ENCODE measurements around the gene ASCC3.
"Not testable (repeated sequence)": the region's sequence is repeated elsewhere in the genome, so short reads cannot be mapped to it uniquely, and the experiment has no call there.

Gene ASCC3

GRCh38 chr6:100662264-100662663, 218.9 kb downstream of the ASCC3 start:
- H3K4me3 ChIP-seq (ENCODE audit: low read length): no peak overlapping the region
- no peak for TF ChIP-seq ZNF274 (IDR thresholded peaks at IDR 0.05; ENCODE audit: low read depth, low read length)

GRCh38 chr6:100658486-100658885, 222.6 kb downstream of the ASCC3 start:
- no peak overlapping the region for H3K4me3 ChIP-seq (ENCODE audit: low read length)

GRCh38 chr6:100657678-100658330, 223.3 kb downstream of the ASCC3 start:
- no peak overlapping the region for H3K4me3 ChIP-seq (ENCODE audit: low read length)
- TF ChIP-seq ZNF274 (IDR thresholded peaks at IDR 0.05; ENCODE audit: low read depth, low read length): no peak

More at GRCh38 chr6:100658486-100658885, 222.6 kb downstream of the ASCC3 start:
- no peak for TF ChIP-seq ZNF274 (IDR thresholded peaks at IDR 0.05; ENCODE audit: low read depth, low read length)

DNA sequence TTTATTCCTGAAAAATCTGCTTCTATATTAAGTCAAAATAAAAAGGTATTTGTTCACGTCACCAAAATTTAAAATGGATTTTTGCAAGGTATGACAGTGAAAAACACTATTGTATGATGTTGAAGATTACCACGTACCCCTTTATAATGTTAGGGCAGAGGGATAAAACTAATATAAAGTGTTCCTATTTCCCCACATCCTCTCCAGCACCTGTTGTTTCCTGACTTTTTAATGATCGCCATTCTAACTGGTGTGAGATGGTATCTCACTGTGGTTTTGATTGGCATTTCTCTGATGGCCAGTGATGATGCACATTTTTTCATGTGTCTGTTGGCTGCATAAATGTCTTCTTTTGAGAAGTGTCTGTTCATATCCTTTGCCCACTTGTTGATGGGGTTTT, 240.0 kb downstream of the ASCC3 start:
- not testable (repeated sequence) for H3K4me3 ChIP-seq (ENCODE audit: low read length)

- no peak overlapping the region for H3K4me3 ChIP-seq (ENCODE audit: low read length)
- no peak for TF ChIP-seq ZNF274 (IDR thresholded peaks at IDR 0.05; ENCODE audit: low read depth, low read length)
These were observed 247.9 kb downstream of the ASCC3 start for GRCh38 chr6:100633096-100633777.

DNA sequence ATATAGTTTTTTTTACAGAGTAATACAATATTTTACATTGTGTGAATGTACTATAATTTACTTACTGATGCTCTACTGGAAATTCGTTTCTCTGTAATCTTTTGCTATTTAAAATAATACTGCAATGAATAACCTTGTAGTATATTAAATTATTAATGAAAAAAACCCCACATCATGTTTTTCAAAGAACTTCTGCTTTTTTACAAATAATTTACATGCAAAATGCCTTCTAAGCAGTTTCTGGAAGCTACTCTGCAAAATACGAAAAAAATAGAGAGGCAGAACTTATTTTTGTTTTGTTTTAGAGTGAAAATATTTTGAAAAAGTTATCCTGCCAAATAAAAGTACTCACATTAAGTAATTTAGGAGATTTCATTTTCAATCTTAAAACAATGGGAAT, 250.6 kb downstream of the ASCC3 start:
- TF ChIP-seq ZNF274 (IDR thresholded peaks at IDR 0.05; ENCODE audit: low read depth, low read length): no peak

GRCh38 chr6:100627911-100628758, 253.0 kb downstream of the ASCC3 start:
- TF ChIP-seq ZNF274 (IDR thresholded peaks at IDR 0.05; ENCODE audit: low read depth, low read length): no peak

More for the DNA sequence above, 250.6 kb downstream of the ASCC3 start:
- H3K4me3 ChIP-seq (ENCODE audit: low read length): no peak overlapping the region

DNA sequence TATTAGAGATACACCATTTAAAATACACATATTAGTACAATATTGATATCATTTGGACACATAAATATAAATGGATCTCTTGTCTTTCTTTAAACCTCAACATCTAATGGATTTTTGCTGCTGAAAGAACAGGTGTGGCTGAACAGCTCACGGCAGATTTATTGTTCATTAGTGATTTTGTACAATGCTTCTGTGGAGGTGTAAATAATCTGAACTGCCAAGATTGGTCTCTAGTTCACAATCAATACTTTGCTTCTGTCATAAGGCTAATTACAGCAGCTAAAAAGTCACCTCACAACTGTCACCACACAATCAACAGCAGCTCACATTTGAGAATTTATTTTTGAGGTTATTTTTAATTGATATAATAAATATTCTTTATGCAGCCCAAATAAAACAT, 254.4 kb downstream of the ASCC3 start:
- no peak for TF ChIP-seq ZNF274 (IDR thresholded peaks at IDR 0.05; ENCODE audit: low read depth, low read length)

More at GRCh38 chr6:100627911-100628758, 253.0 kb downstream of the ASCC3 start:
- H3K4me3 ChIP-seq (ENCODE audit: low read length): no peak overlapping the region

DNA sequence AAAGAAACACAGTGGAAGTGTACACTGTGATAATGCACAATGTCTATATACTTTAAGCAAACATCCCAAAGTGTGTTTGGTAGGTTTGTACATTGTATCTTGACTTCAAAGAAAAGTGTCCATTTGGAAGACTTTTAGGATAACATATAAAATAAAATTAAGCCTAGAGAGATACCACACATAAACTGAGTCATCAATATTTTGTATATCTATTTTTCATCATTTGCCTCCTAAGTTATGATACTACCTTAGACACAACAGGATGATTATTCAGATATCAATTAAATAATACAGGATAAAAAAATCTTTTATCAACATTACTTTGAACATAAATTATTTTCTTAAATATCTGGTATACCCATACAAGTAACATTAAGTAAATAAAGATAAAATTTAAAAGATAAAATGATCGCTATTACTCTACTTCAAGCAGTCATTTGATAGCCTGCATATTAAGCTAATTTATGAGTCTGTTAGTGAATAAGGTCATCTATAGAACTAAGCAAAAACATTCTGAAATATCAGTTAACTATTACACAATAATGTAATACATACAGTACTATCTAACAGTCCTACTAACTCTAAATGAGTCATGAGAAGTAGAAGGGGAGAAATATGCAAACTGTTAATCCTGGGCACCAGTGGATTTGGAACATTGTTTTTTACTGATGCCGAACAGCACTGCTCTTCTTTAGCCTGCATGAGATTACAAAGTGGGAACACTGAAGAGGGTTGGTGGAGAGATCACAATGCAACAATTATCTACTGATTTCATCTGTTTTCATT, 258.0 kb downstream of the ASCC3 start:
- TF ChIP-seq ZNF274 (IDR thresholded peaks at IDR 0.05; ENCODE audit: low read depth, low read length): no peak
- H3K4me3 ChIP-seq (ENCODE audit: low read length): no peak overlapping the region

More for the DNA sequence above, 254.4 kb downstream of the ASCC3 start:
- H3K4me3 ChIP-seq (ENCODE audit: low read length): no peak overlapping the region

DNA sequence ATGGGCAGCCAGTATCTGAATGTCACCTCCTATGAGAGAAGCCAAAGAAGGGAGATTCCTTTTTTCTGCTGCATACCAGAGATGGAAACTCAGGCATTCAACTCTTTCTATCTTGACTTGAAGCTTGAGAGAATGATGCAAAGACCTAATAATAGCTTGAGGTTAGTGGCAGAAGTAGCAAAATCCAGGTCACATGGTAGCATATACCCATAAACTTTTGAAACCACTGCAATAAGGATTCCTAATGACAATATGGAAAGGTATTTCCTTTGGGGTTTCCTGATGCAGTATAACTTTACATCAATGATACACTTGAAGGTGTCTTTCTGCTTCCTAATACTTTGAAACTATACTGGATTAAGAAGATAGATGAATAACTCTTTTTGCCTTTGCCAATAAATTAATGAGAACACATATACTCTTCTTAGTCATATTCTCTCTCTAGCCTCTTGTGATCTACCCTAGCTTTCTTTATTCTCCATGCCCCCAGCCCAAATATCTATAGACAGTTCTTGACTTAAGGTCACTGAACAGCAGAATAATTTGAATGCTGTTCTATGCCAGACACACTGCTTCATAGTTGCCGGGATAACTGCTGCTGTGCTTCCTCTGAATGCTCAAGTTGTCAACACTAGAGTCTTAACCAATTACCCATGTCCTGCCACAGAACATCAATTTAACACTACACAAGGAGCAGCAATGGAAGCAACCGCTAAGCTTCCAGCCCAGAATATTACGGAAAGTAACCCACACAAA, 260.9 kb downstream of the ASCC3 start:
- H3K4me3 ChIP-seq (ENCODE audit: low read length): no peak overlapping the region
- TF ChIP-seq ZNF274 (IDR thresholded peaks at IDR 0.05; ENCODE audit: low read depth, low read length): no peak

DNA sequence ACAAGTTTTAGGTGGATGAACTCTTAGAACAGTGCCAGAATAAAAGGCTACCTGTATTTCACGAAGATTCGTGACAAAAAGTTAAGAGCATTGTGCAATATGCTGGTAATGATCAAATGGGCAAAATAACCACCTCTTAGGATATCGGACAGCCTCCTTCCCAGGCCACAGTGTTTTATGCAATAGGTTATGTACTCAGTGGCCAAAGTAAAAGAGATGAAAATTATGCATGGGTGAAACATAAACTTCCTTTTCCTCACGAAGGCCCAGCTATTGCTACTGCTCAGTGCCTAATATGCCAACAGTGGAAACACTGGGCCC, 262.8 kb downstream of the ASCC3 start:
- no peak for TF ChIP-seq ZNF274 (IDR thresholded peaks at IDR 0.05; ENCODE audit: low read depth, low read length)
- H3K4me3 ChIP-seq (ENCODE audit: low read length): no peak overlapping the region

DNA sequence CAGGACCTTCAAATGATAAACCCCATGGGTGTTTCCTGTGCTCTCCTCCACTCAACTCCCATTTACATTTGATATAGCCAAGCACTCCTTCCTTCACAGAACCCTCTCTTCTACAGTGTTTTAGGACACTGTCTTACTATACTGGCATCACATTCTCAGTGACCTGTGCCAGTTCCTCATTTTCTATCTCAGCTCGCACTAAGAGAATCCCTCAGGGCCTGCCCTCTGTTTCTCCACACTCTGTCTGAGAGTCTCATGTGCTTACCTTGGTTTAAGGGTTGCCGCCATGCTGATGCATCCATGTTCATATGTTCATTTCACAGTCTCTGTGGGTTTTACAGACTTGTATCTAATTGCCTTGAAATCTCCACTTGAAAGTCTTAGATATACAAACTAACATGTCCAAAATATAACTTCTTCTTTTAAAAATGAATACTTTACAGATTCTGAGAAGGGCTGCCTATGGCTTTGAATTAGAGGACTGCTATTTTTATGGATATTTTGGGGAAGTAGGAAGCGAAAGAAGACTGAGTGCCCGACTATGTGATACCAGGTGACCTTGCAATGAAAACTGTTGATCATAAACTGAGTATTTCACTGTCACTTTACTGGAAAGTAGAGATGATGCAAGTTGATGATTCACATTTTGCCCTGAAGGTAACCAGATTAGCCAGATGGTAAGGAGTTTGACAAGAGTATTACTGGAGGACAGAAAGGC, 263.3 kb downstream of the ASCC3 start:
- no peak overlapping the region for H3K4me3 ChIP-seq (ENCODE audit: low read length)
- no peak for TF ChIP-seq ZNF274 (IDR thresholded peaks at IDR 0.05; ENCODE audit: low read depth, low read length)

- TF ChIP-seq ZNF274 (IDR thresholded peaks at IDR 0.05; ENCODE audit: low read depth, low read length): no peak
- H3K4me3 ChIP-seq (ENCODE audit: low read length): no peak overlapping the region
These were observed 266.2 kb downstream of the ASCC3 start for GRCh38 chr6:100614933-100615332.
